Mammary epithelial cell (primary cell): ENCODE measurements around the gene CEP89.

Experiments
- CTCF ChIP-seq, 2 donors: IDR thresholded peaks in 1 of 2; conservative IDR thresholded peaks in 1 of 2; 2 replicates each; pipeline ENCODE4 v1.5.1; 2011 to 2012; ENCODE audit warnings: inconsistent platforms in 2 of 2, low read length in 2 of 2, mild to moderate bottlenecking in 2 of 2, control low read depth in 1 of 2, low read depth in 1 of 2; ENCODE audit not compliant: insufficient read depth in 1 of 2; ENCODE audit errors: extremely low read depth in 1 of 2
- EZH2 ChIP-seq: IDR thresholded peaks from 2 replicates; pipeline ENCODE4 v1.6.1; 2012; ENCODE audit warnings: low read length, inconsistent platforms, borderline replicate concordance

- TF ChIP-seq CTCF (conservative IDR thresholded peaks at IDR 0.05 in 1 of 2, IDR thresholded peaks at IDR 0.05 in 1 of 2; ENCODE audit: extremely low read depth in 1 of 2, insufficient read depth in 1 of 2, low read depth in 1 of 2, low read length in 2 of 2) (no peak), EZH2 (no peak)
Measured at GRCh38 chr19:32873247-32873959, 98.4 kb downstream of the CEP89 start.
